Measurements from ENCODE around the gene MLXIPL. TPM values are rescaled to one million over a fixed set of nuclear protein-coding genes. Genes with fewer than 3 reads are reported as not detected.
A peak's percentile ranks its signal among the peaks of the same experiment; 100 is the strongest.
"Not testable (repeated sequence)": the region's sequence is repeated elsewhere in the genome, so short reads cannot be mapped to it uniquely, and the experiment has no call there.

MLXIPL gene
- 0.28 TPM for polyA plus RNA-seq (2012; ENCODE audit: insufficient read depth, insufficient read length)

GRCh38 chr7:73623798-73624668 lies at the start of gene MLXIPL:
Gene MLXIPL, minus strand, starts transcription at chr7:73624522. Its CDS starts 30 bp downstream, at chr7:73624492.
- H3K4me3 ChIP-seq (ENCODE audit: low read length), result no peak within 1 kb of the TSS
- DNase-seq (ENCODE audit: low read depth, low spot score), result no peak

- H3K4me3 ChIP-seq (ENCODE audit: low read length), result no peak overlapping the region
- DNase-seq (ENCODE audit: low read depth, low spot score), result no peak
These were observed 47.6 kb upstream of the MLXIPL start for GRCh38 chr7:73671857-73672445.

GRCh38 chr7:73671322-73671661 lies 47.0 kb upstream of the MLXIPL start:
- no peak for DNase-seq (ENCODE audit: low read depth, low spot score)
- H3K4me3 ChIP-seq (ENCODE audit: low read length), result no peak overlapping the region

- DNase-seq (ENCODE audit: low read depth, low spot score), result no peak
- no peak overlapping the region for H3K4me3 ChIP-seq (ENCODE audit: low read length)
These were observed 45.6 kb upstream of the MLXIPL start for GRCh38 chr7:73669858-73670385.

- no peak for DNase-seq (ENCODE audit: low read depth, low spot score)
- H3K4me3 ChIP-seq (ENCODE audit: low read length), result no peak overlapping the region
These were observed 45.0 kb upstream of the MLXIPL start for GRCh38 chr7:73669288-73669701.

GRCh38 chr7:73668886-73669230 lies 44.5 kb upstream of the MLXIPL start:
- H3K4me3 ChIP-seq (ENCODE audit: low read length), result peak overlapping the region; percentile 58
- DNase-seq (ENCODE audit: low read depth, low spot score), result no peak

- no peak for DNase-seq (ENCODE audit: low read depth, low spot score)
- peak overlapping the region; percentile 58 for H3K4me3 ChIP-seq (ENCODE audit: low read length)
These were observed 44.0 kb upstream of the MLXIPL start for GRCh38 chr7:73668103-73668885.

GRCh38 chr7:73667344-73668102 lies 43.2 kb upstream of the MLXIPL start, which contains the start of gene VPS37D:
Gene VPS37D, plus strand, starts transcription at chr7:73667831. Its CDS starts 128 bp downstream, at chr7:73667959.
- peak within 1 kb of the TSS; percentile 58 for H3K4me3 ChIP-seq (ENCODE audit: low read length)
- DNase-seq (ENCODE audit: low read depth, low spot score), result peak; percentile 67

- H3K4me3 ChIP-seq (ENCODE audit: low read length), result no peak overlapping the region
- DNase-seq (ENCODE audit: low read depth, low spot score), result no peak
These were observed 38.7 kb upstream of the MLXIPL start for GRCh38 chr7:73663033-73663432.

GRCh38 chr7:73660594-73660993 lies 36.3 kb upstream of the MLXIPL start:
- H3K4me3 ChIP-seq (ENCODE audit: low read length); DNase-seq (ENCODE audit: low read depth, low spot score): not testable (repeated sequence)

- DNase-seq (ENCODE audit: low read depth, low spot score), result no peak
- H3K4me3 ChIP-seq (ENCODE audit: low read length), result no peak overlapping the region
These were observed 35.7 kb upstream of the MLXIPL start for GRCh38 chr7:73659983-73660382.

- not testable (repeated sequence) for H3K4me3 ChIP-seq (ENCODE audit: low read length); DNase-seq (ENCODE audit: low read depth, low spot score)
These were observed 31.0 kb upstream of the MLXIPL start for GRCh38 chr7:73655309-73655708.

GRCh38 chr7:73652541-73652949 lies 28.2 kb upstream of the MLXIPL start:
- no peak overlapping the region for H3K4me3 ChIP-seq (ENCODE audit: low read length)
- no peak for DNase-seq (ENCODE audit: low read depth, low spot score)

GRCh38 chr7:73650524-73650923 lies 26.2 kb upstream of the MLXIPL start:
- no peak overlapping the region for H3K4me3 ChIP-seq (ENCODE audit: low read length)
- DNase-seq (ENCODE audit: low read depth, low spot score), result no peak

- H3K4me3 ChIP-seq (ENCODE audit: low read length), result no peak overlapping the region
- DNase-seq (ENCODE audit: low read depth, low spot score), result no peak
These were observed 25.3 kb upstream of the MLXIPL start for GRCh38 chr7:73649576-73649975.

GRCh38 chr7:73648593-73649332 lies 24.4 kb upstream of the MLXIPL start:
- no peak overlapping the region for H3K4me3 ChIP-seq (ENCODE audit: low read length)
- no peak for DNase-seq (ENCODE audit: low read depth, low spot score)

GRCh38 chr7:73647725-73648592 lies 23.6 kb upstream of the MLXIPL start:
- H3K4me3 ChIP-seq (ENCODE audit: low read length), result peak overlapping the region; percentile 30
- no peak for DNase-seq (ENCODE audit: low read depth, low spot score)
